Fibroblast of lung (primary cell): ENCODE results near the gene TGFBR3. TPM values are rescaled to one million over a fixed set of nuclear protein-coding genes. Genes with fewer than 3 reads are reported as not detected.

Experiments
- DNase-seq, 2 donors: peaks; one replicate each; pipeline versions ENCODE4 v3.0.0 to v3.0.0-alpha.2; 2010; ENCODE audit warnings: low read depth in 2 of 2
- H2AFZ ChIP-seq: 2 replicates; pipeline ENCODE4 v1.5.1; 2012; ENCODE audit warnings: low read length, control low read depth, inconsistent platforms
- H3K27ac ChIP-seq: 2 replicates; pipeline ENCODE4 v1.5.1; 2011; ENCODE audit warnings: low read length, control low read depth; ENCODE audit not compliant: insufficient read depth
- H3K27me3 ChIP-seq: 2 replicates; pipeline ENCODE4 v1.5.1; 2011; ENCODE audit warnings: mild to moderate bottlenecking, low read length; ENCODE audit not compliant: control insufficient read depth, insufficient read depth
- H3K36me3 ChIP-seq: 2 replicates; pipeline ENCODE4 v1.5.1; 2011; ENCODE audit warnings: low read length; ENCODE audit not compliant: control insufficient read depth, insufficient read depth
- H3K4me1 ChIP-seq: 2 replicates; pipeline ENCODE4 v1.5.1; 2011; ENCODE audit warnings: low read length; ENCODE audit not compliant: control insufficient read depth, insufficient read depth; ENCODE audit errors: extremely low read depth
- H3K4me2 ChIP-seq: 2 replicates; pipeline ENCODE4 v1.5.1; 2011; ENCODE audit warnings: low read length, control low read depth; ENCODE audit not compliant: insufficient read depth; ENCODE audit errors: extremely low read depth
- H3K4me3 ChIP-seq, 4 experiments: fragments of 200-600 bp in 1 of 4; sonication (generic) in 1 of 4; replicated peaks in 1 of 4; 2 replicates each; pipeline ENCODE4 v1.5.1; 2011 to 2016; ENCODE audit warnings: low read length in 4 of 4, low read depth in 3 of 4, mild to moderate bottlenecking in 3 of 4, control low read depth in 2 of 4, inconsistent platforms in 1 of 4, mixed read lengths in 1 of 4; ENCODE audit not compliant: insufficient read depth in 1 of 4; ENCODE audit errors: control extremely low read depth in 1 of 4
- H3K79me2 ChIP-seq: 2 replicates; pipeline ENCODE4 v1.5.1; 2012; ENCODE audit warnings: mild to moderate bottlenecking, low read length, inconsistent platforms; ENCODE audit not compliant: control insufficient read depth, insufficient read depth
- H3K9ac ChIP-seq: 2 replicates; pipeline ENCODE4 v1.5.1; 2011; ENCODE audit warnings: mild to moderate bottlenecking, low read length, control low read depth; ENCODE audit not compliant: insufficient read depth
- H3K9me3 ChIP-seq: 2 replicates; pipeline ENCODE4 v1.5.1; 2012; ENCODE audit warnings: low read depth, low read length; ENCODE audit not compliant: control insufficient read depth, insufficient read depth
- H4K20me1 ChIP-seq: 2 replicates; pipeline ENCODE4 v1.5.1; 2011; ENCODE audit warnings: low read length; ENCODE audit not compliant: control insufficient read depth, insufficient read depth; ENCODE audit errors: extremely low read depth
- CTCF ChIP-seq, 2 donors: IDR thresholded peaks in 1 of 2; conservative IDR thresholded peaks in 1 of 2; 1 replicate in 1 of 2; 2 replicates in 1 of 2; pipeline ENCODE4 v1.5.1; 2011 to 2012; ENCODE audit warnings: low read length in 2 of 2, control low read depth in 1 of 2, inconsistent platforms in 1 of 2, low read depth in 1 of 2, mild to moderate bottlenecking in 1 of 2
- EZH2 ChIP-seq: IDR thresholded peaks from 2 replicates; pipeline ENCODE4 v1.5.1; 2012; ENCODE audit warnings: low read length, control low read depth, mild to moderate bottlenecking; ENCODE audit errors: missing control alignments
- polyA plus RNA-seq, 2 donors: library from polyadenylated mRNA; depleted of rRNA in 1 of 2; stranded (reverse) in 1 of 2; unstranded in 1 of 2; fragments of >200 nt; gene quantifications; 2 replicates each; pipeline ENCODE4 v1.2.1, GENCODE V29; 2011 to 2012; ENCODE audit warnings: missing spikeins in 1 of 2
- total RNA-seq: library from RNA; depleted of rRNA; stranded (reverse); fragments of >200 nt; gene quantifications from 2 replicates; pipeline ENCODE4 v1.2.1, GENCODE V29; 2014

TGFBR3 gene
- total and polyA plus RNA-seq, 2 donors (not counting 1 experiment from before 2014, with no cell fraction given): 68.3 to 98.1 TPM

DNA sequence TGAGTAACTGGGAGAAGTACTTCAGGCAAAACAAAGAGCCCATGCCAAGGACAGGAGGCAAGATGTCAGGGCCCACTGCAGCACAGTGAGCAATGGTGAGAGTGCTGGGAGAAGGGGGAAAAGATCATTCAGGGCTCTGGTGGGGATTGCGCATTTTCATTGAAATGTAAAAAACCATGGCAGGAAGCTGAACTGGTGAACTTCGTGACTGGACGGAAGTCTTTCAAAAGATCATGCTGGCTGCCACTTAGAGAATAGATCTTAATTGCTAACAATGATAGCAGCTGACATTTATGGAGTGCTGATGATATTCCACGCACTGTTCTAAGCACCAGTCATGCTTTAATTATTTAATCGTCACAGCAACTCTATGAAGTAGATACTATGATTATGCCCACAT, 107.0 kb downstream of the TGFBR3 start:
- Histone ChIP-seq H3K4me1 (peaks cover 15% of the 10 kb centered on the region), H4K20me1 (no peaks in the 10 kb centered on the region), H3K4me3 (no peak overlapping the region), H2AFZ (no peak overlapping the region), H3K9me3 (no peaks in the 10 kb centered on the region), H3K36me3 (no peaks in the 10 kb centered on the region), H3K4me2 (no peak overlapping the region), H3K27me3 (no peaks in the 10 kb centered on the region), H3K9ac (no peak overlapping the region), H3K79me2 (peaks cover 2% of the 10 kb centered on the region), H3K27ac (no peak overlapping the region)
- no peak for TF ChIP-seq EZH2
- no peak for TF ChIP-seq CTCF (conservative IDR thresholded peaks at IDR 0.05 in 1 of 2, IDR thresholded peaks at IDR 0.05 in 1 of 2; ENCODE audit: low read depth in 1 of 2, low read length in 2 of 2)
- no peak for DNase-seq

GRCh38 chr1:91777630-91778300, 108.2 kb downstream of the TGFBR3 start:
- Histone ChIP-seq H3K9me3 (no peaks in the 10 kb centered on the region), H3K27me3 (no peaks in the 10 kb centered on the region), H3K4me2 (no peak overlapping the region), H3K79me2 (peaks cover 2% of the 10 kb centered on the region), H4K20me1 (no peaks in the 10 kb centered on the region), H3K27ac (no peak overlapping the region), H3K9ac (no peak overlapping the region), H3K36me3 (no peaks in the 10 kb centered on the region), H3K4me1 (peaks cover 7% of the 10 kb centered on the region), H2AFZ (no peak overlapping the region), H3K4me3 (no peak overlapping the region)
- DNase-seq: no peak
- TF ChIP-seq CTCF (conservative IDR thresholded peaks at IDR 0.05 in 1 of 2, IDR thresholded peaks at IDR 0.05 in 1 of 2; ENCODE audit: low read depth in 1 of 2, low read length in 2 of 2) (no peak), EZH2 (no peak)

- no peak for DNase-seq
- Histone ChIP-seq H3K79me2 (peaks cover 2% of the 10 kb centered on the region), H3K4me2 (no peak overlapping the region), H3K27ac (no peak overlapping the region), H3K36me3 (no peaks in the 10 kb centered on the region), H3K9me3 (no peaks in the 10 kb centered on the region), H3K27me3 (no peaks in the 10 kb centered on the region), H4K20me1 (no peaks in the 10 kb centered on the region), H3K4me1 (peaks cover 7% of the 10 kb centered on the region), H3K4me3 (no peak overlapping the region), H3K9ac (no peak overlapping the region), H2AFZ (no peak overlapping the region)
- TF ChIP-seq CTCF (conservative IDR thresholded peaks at IDR 0.05 in 1 of 2, IDR thresholded peaks at IDR 0.05 in 1 of 2; ENCODE audit: low read depth in 1 of 2, low read length in 2 of 2) (no peak), EZH2 (no peak)
Observed at GRCh38 chr1:91777196-91777595, 108.8 kb downstream of the TGFBR3 start.
